SU-DHL-6 (cell line): ENCODE data around the gene RRAD.

Experiments
- H2AFZ ChIP-seq: fragments of 200-600 bp; sonication (generic); 2 replicates; pipeline ENCODE4 v1.6.1; 2014; ENCODE audit warnings: low read depth, mild to moderate bottlenecking, moderate library complexity, mixed read lengths, antibody characterized with exemption, low read length; ENCODE audit not compliant: severe bottlenecking
- H3F3A ChIP-seq: fragments of 200-600 bp; shearing (Covaris generic); 2 replicates; pipeline ENCODE4 v1.6.0; 2016; ENCODE audit warnings: antibody characterized with exemption, mild to moderate bottlenecking; ENCODE audit not compliant: insufficient read depth
- H3K27ac ChIP-seq: fragments of 200-600 bp; sonication (generic); 2 replicates; pipeline ENCODE4 v1.5.1; 2016; ENCODE audit warnings: low read depth, mild to moderate bottlenecking, low read length, moderate library complexity, mixed read lengths
- H3K27me3 ChIP-seq: fragments of 200-600 bp; sonication (generic), shearing (Covaris generic); 2 replicates; pipeline ENCODE4 v1.6.0; 2014; ENCODE audit warnings: mild to moderate bottlenecking, low read length
- H3K36me3 ChIP-seq: fragments of 200-600 bp; sonication (generic); 2 replicates; pipeline ENCODE4 v1.6.1; 2014; ENCODE audit warnings: mild to moderate bottlenecking, low read length, mixed read lengths
- H3K4me2 ChIP-seq: fragments of 300-600, 200-600 bp; shearing (Covaris generic), sonication (generic); 2 replicates; pipeline ENCODE4 v1.6.0; 2014; ENCODE audit warnings: low read length, low read depth, mild to moderate bottlenecking; ENCODE audit not compliant: poor library complexity, severe bottlenecking
- H3K4me3 ChIP-seq: fragments of 200-600 bp; sonication (generic); 2 replicates; pipeline ENCODE4 v1.5.1; 2014; ENCODE audit warnings: antibody characterized with exemption, low read length, mild to moderate bottlenecking, mixed read lengths; ENCODE audit not compliant: insufficient read depth, poor library complexity, severe bottlenecking
- H3K79me2 ChIP-seq: fragments of 200-600 bp; sonication (generic); 2 replicates; pipeline ENCODE4 v1.6.1; 2014; ENCODE audit warnings: mild to moderate bottlenecking, low read length, moderate library complexity; ENCODE audit not compliant: insufficient read depth
- H3K9ac ChIP-seq: fragments of 200-600 bp; sonication (generic); 2 replicates; pipeline ENCODE4 v1.7.0; 2014; ENCODE audit warnings: mild to moderate bottlenecking, low read length
- H3K9me2 ChIP-seq: fragments of 200-600 bp; sonication (generic); replicated peaks from 2 replicates; pipeline ENCODE4 v1.6.1; 2014; ENCODE audit warnings: low read length; ENCODE audit not compliant: insufficient read depth
- H3K9me3 ChIP-seq: fragments of 200-600 bp; sonication (generic); 2 replicates; pipeline ENCODE4 v1.6.1; 2014; ENCODE audit warnings: low read length, mixed read lengths; ENCODE audit not compliant: insufficient read depth
- H4K20me1 ChIP-seq: fragments of 200-600 bp; sonication (generic); 2 replicates; pipeline ENCODE4 v1.6.1; 2014; ENCODE audit warnings: low read depth, mild to moderate bottlenecking, antibody characterized with exemption, low read length, moderate library complexity, mixed read lengths
- EZH2phosphoT487 ChIP-seq: fragments of 200-600 bp; sonication (generic), shearing (Covaris generic); conservative IDR thresholded peaks from 2 replicates; pipeline ENCODE4 v1.6.1; 2018; ENCODE audit warnings: mild to moderate bottlenecking, antibody characterized with exemption, low read length, moderate library complexity, mixed read lengths
- TF ChIP-seq, protein P1 (sequence below): fragments of 200-600 bp; sonication (generic); IDR thresholded peaks from one replicate; pipeline ENCODE4 v1.5.1; 2017; ENCODE audit warnings: antibody characterized with exemption, mild to moderate bottlenecking, low read length, moderate library complexity; ENCODE audit not compliant: insufficient read depth, poor library complexity, severe bottlenecking

RRAD gene

GRCh38 chr16:66931665-66932064 lies 6.3 kb upstream of the RRAD start:
- H3K9ac ChIP-seq: no peak overlapping the region
- 0 out of 2 replicates have a peak, but pooled peaks cover 3% of the 10 kb centered on the region for H3F3A ChIP-seq
- TF ChIP-seq EZH2phosphoT487: no peak
- TF ChIP-seq, protein P1, sequence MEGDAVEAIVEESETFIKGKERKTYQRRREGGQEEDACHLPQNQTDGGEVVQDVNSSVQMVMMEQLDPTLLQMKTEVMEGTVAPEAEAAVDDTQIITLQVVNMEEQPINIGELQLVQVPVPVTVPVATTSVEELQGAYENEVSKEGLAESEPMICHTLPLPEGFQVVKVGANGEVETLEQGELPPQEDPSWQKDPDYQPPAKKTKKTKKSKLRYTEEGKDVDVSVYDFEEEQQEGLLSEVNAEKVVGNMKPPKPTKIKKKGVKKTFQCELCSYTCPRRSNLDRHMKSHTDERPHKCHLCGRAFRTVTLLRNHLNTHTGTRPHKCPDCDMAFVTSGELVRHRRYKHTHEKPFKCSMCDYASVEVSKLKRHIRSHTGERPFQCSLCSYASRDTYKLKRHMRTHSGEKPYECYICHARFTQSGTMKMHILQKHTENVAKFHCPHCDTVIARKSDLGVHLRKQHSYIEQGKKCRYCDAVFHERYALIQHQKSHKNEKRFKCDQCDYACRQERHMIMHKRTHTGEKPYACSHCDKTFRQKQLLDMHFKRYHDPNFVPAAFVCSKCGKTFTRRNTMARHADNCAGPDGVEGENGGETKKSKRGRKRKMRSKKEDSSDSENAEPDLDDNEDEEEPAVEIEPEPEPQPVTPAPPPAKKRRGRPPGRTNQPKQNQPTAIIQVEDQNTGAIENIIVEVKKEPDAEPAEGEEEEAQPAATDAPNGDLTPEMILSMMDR: no peak
- H3K9me3 ChIP-seq: no peaks in the 10 kb centered on the region
- no peak overlapping the region for H3K4me3 ChIP-seq
- H3K9me2 ChIP-seq: no peaks in the 10 kb centered on the region
- H4K20me1 ChIP-seq: no peaks in the 10 kb centered on the region
- H3K79me2 ChIP-seq: peaks cover 12% of the 10 kb centered on the region
- no peaks in the 10 kb centered on the region for H3K36me3 ChIP-seq
- no peak overlapping the region for H2AFZ ChIP-seq
- no peaks in the 10 kb centered on the region for H3K27me3 ChIP-seq
- no peak overlapping the region for H3K4me2 ChIP-seq
- no peak overlapping the region for H3K27ac ChIP-seq

GRCh38 chr16:66930189-66930588 lies 4.9 kb upstream of the RRAD start:
- Histone ChIP-seq H3K79me2 (peaks cover 12% of the 10 kb centered on the region), H3K9me2 (no peaks in the 10 kb centered on the region), H3K9me3 (no peaks in the 10 kb centered on the region), H3K36me3 (no peaks in the 10 kb centered on the region), H3K4me3 (no peak overlapping the region), H2AFZ (no peak overlapping the region), H4K20me1 (no peaks in the 10 kb centered on the region), H3K27ac (no peak overlapping the region), H3K9ac (no peak overlapping the region), H3K4me2 (no peak overlapping the region), H3F3A (0 out of 2 replicates have a peak, but pooled peaks cover 3% of the 10 kb centered on the region), H3K27me3 (no peaks in the 10 kb centered on the region)
- TF ChIP-seq EZH2phosphoT487: no peak
- TF ChIP-seq, protein P1: no peak

DNA sequence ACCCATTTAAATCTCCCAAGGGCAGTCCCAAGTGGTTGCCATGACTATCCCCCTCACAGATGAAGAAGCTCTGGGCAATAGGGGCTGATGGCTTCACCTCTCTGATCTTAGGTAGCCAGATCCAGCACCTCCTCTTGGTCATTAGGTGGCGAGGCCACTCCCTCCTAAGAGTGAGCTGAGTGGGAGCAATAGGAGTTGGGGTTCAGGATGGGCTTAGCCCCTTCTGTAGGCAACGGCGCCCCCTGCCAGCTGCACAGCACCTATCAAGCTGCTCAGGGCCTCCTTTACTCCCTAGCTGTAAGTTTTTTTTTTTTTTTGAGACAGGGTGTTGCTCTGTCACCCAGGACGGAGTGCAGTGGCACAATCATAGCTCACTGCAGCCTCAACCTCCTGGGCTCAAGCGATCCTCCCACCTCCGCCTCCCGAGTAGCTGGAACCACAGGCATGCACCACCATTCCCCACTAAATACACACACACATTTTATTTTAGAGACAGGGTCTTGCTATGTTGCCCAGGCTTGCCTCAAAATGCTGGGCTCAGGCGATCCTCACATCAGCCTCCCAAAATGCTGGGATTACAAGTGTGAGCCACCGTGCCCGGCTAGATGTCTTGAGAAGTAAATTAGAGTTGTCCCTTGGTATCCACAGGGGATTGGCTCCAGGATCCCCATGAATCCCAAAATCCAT lies 3.5 kb upstream of the RRAD start:
- no peak overlapping the region for H3K4me3 ChIP-seq
- no peak overlapping the region for H3K4me2 ChIP-seq
- no peaks in the 10 kb centered on the region for H4K20me1 ChIP-seq
- H3K9ac ChIP-seq: no peak overlapping the region
- H3K9me2 ChIP-seq: no peaks in the 10 kb centered on the region
- peaks cover 7% of the 10 kb centered on the region for H3K79me2 ChIP-seq
- no peak overlapping the region for H3K27ac ChIP-seq
- TF ChIP-seq EZH2phosphoT487: no peak
- TF ChIP-seq, protein P1: peak; percentile 32
- no peaks in the 10 kb centered on the region for H3K9me3 ChIP-seq
- no peaks in the 10 kb centered on the region for H3K27me3 ChIP-seq
- H3F3A ChIP-seq: 0 out of 2 replicates have a peak, but pooled peaks cover 3% of the 10 kb centered on the region
- no peaks in the 10 kb centered on the region for H3K36me3 ChIP-seq
- no peak overlapping the region for H2AFZ ChIP-seq
